Measurements from ENCODE around the gene PSMD8. TPM values are rescaled to one million over a fixed set of nuclear protein-coding genes. Genes with fewer than 3 reads are reported as not detected.

Gene PSMD8
- total and polyA plus RNA-seq, 2 of the 8 experiments (the other 6 are each of a cell fraction or from before 2014, with no cell fraction given): 170 to 486 TPM

GRCh38 chr19:38358071-38358470 is 16.3 kb upstream of the PSMD8 start:
- H4K5ac ChIP-seq (ENCODE audit: insufficient read length, low read depth, low read length): no peak overlapping the region
- no peaks in the 10 kb centered on the region for H3K9me3 ChIP-seq (ENCODE audit: insufficient read depth in 2 of 2, low read depth in 1 of 2, low read length in 1 of 2)
- no peak overlapping the region for H3K4me2 ChIP-seq (ENCODE audit: insufficient read depth in 1 of 2, low read depth in 2 of 2, low read length in 2 of 2)
- no peak overlapping the region for H2BK20ac ChIP-seq (ENCODE audit: low read length)
- no peak overlapping the region for H2BK120ac ChIP-seq (replicated peaks; ENCODE audit: low read depth, low read length)
- no peak overlapping the region for H4K91ac ChIP-seq (replicated peaks; ENCODE audit: insufficient read length, low read length)
- ChIA-PET POLR2A (ENCODE audit: partially characterized antibody) (interaction anchor here (0.6 to 1.8 kb wide), 4 partner anchors 8 to 93 kb away, joined by 3 to 5 read pairs (median 4); partner anchors contain the start of gene SPINT2), CTCF (ENCODE audit: partially characterized antibody) (interaction anchor here (0.5 to 1.4 kb wide), 8 partner anchors 8 to 778 kb away, joined by 3 to 5 read pairs (median 4); partner anchors contain the start of gene CATSPERG)
- H3K23ac ChIP-seq (ENCODE audit: insufficient read length): no peak overlapping the region
- H3K14ac ChIP-seq (ENCODE audit: insufficient read length): no peak overlapping the region
- no peak for FAIRE-seq
- no peak overlapping the region for H3K56ac ChIP-seq (replicated peaks; ENCODE audit: insufficient read length, low read depth, low read length)
- H3K23me2 ChIP-seq (ENCODE audit: low read depth, low read length): peaks cover 8% of the 10 kb centered on the region; the same call in 1 of the 2 replicates
- H3K79me2 ChIP-seq (ENCODE audit: control insufficient read depth in 1 of 2, insufficient read depth in 2 of 2, low read length in 2 of 2): no peaks in the 10 kb centered on the region
- H2BK12ac ChIP-seq (ENCODE audit: low read depth, low read length): no peak overlapping the region
- H2BK15ac ChIP-seq (ENCODE audit: low read length): no peak overlapping the region
- H3K36me3 ChIP-seq (ENCODE audit: control insufficient read depth in 2 of 4, insufficient read depth in 4 of 4, low read length in 3 of 4): no peaks in the 10 kb centered on the region
- no peak overlapping the region for H3K18ac ChIP-seq (ENCODE audit: extremely low read depth, low read length)
- H2BK5ac ChIP-seq (ENCODE audit: low read depth, low read length): no peak overlapping the region
- no peak overlapping the region for H2AK5ac ChIP-seq (ENCODE audit: low read depth, low read length)
- H4K8ac ChIP-seq (ENCODE audit: extremely low read depth, insufficient read depth, low read length): no peak overlapping the region
- H3K4me1 ChIP-seq (replicated peaks in 1 of 4; ENCODE audit: control insufficient read depth in 3 of 4, insufficient read depth in 4 of 4, low read length in 3 of 4): peaks cover 0 to 5% (median 2%) of the 10 kb centered on the region in 4 experiments; a peak in 3 of 7 replicates
- no peak overlapping the region for H2AFZ ChIP-seq (ENCODE audit: low read length)
- no peaks in the 10 kb centered on the region for H3K79me1 ChIP-seq (ENCODE audit: low read depth, low read length)
- TF ChIP-seq POU5F1 (IDR thresholded peaks at IDR 0.05; ENCODE audit: low read depth, low read length) (no peak), BACH1 (IDR thresholded peaks at IDR 0.05; ENCODE audit: low read length) (no peak), EZH2 (IDR thresholded peaks at IDR 0.05; ENCODE audit: low read depth, low read length, severe bottlenecking) (no peak), RXRA (IDR thresholded peaks at IDR 0.05; ENCODE audit: insufficient read depth, low read depth, low read length) (no peak), ASH2L (IDR thresholded peaks at IDR 0.05; ENCODE audit: low read length) (no peak), FOSL1 (IDR thresholded peaks at IDR 0.05; ENCODE audit: insufficient read depth, low read depth, low read length) (no peak), YY1 (IDR thresholded peaks at IDR 0.05; ENCODE audit: low read depth, low read length) (no peak), TAF1 (IDR thresholded peaks at IDR 0.05; ENCODE audit: low read depth, low read length) (no peak), HDAC2 (IDR thresholded peaks at IDR 0.05; ENCODE audit: borderline replicate concordance in 1 of 2, low read depth in 2 of 2, low read length in 2 of 2) (no peak), EP300 (IDR thresholded peaks at IDR 0.05; ENCODE audit: borderline replicate concordance in 1 of 2, low read depth in 2 of 2, low read length in 2 of 2) (no peak)
- peaks cover 4 to 25% (median 19%) of the 10 kb centered on the region in 4 experiments for H3K27me3 ChIP-seq (replicated peaks in 1 of 4; ENCODE audit: control insufficient read depth in 3 of 4, extremely low read depth in 1 of 4, insufficient read depth in 3 of 4, low read length in 3 of 4)
- 75% methylated on average over 5 of the region's 5 CpGs; no CpG with 5 or more reads in 1 of the 2 experiments for WGBS, 2 experiments (ENCODE audit: extremely low coverage in 1 of 2, insufficient coverage in 1 of 2, insufficient read length in 1 of 2, insufficient replicate concordance in 2 of 2, low coverage in 1 of 2, low lambda C conversion rate in 2 of 2, missing lambda C conversion rate in 1 of 2)
- no peak overlapping the region for H3K4ac ChIP-seq (replicated peaks; ENCODE audit: insufficient read length, low read depth, low read length)
- no peak overlapping the region for H3K9ac ChIP-seq (replicated peaks in 1 of 4; ENCODE audit: extremely low read depth in 1 of 4, low read depth in 3 of 4, low read length in 3 of 4)
- no peak overlapping the region for H3K4me3 ChIP-seq (ENCODE audit: extremely low read depth in 1 of 4, insufficient read depth in 2 of 4, low read depth in 3 of 4, low read length in 4 of 4)
- no peak overlapping the region for H3K27ac ChIP-seq (ENCODE audit: low read depth, low read length)
- H4K20me1 ChIP-seq (replicated peaks in 1 of 2; ENCODE audit: control insufficient read depth in 1 of 2, insufficient read depth in 2 of 2, low read length in 2 of 2): peaks cover 0 to 2% of the 10 kb centered on the region in 2 experiments
- no peak for DNase-seq (ENCODE audit: low read depth in 1 of 2, low spot score in 2 of 2)

All from H1 (cell line).